ENCODE results near the gene C19orf25. TPM values are rescaled to one million over a fixed set of nuclear protein-coding genes. Genes with fewer than 3 reads are reported as not detected.

Gene C19orf25
- total and polyA plus RNA-seq, 9 of the 15 experiments (the other 6 are each of a cell fraction or from before 2014, with no cell fraction given), result 0.79 to 96.0 (median 36.1) TPM

- TF ChIP-seq PHB2 (IDR thresholded peaks at IDR 0.05; ENCODE audit: low read depth) (no peak), BRD9 (IDR thresholded peaks at IDR 0.05; ENCODE audit: low read depth, partially characterized antibody) (no peak), CTBP1 (IDR thresholded peaks at IDR 0.05; ENCODE audit: borderline replicate concordance) (peak; percentile 62; the same call in 1 of the 2 replicates), ZNF140 (CRISPR knock-in tag; IDR thresholded peaks at IDR 0.05) (no peak), ZBTB26 (CRISPR knock-in tag; IDR thresholded peaks at IDR 0.05) (peak; percentile 68; the same call in 1 of the 2 replicates), ZNF280B (CRISPR knock-in tag; IDR thresholded peaks at IDR 0.05) (no peak), POLR2A (conservative IDR thresholded peaks at IDR 0.05) (peak; percentile 60; the same call in 1 of the 2 replicates), ELF2 (CRISPR knock-in tag; IDR thresholded peaks at IDR 0.05) (no peak), USF2 (CRISPR knock-in tag; IDR thresholded peaks at IDR 0.05) (no peak), ARID4B (CRISPR knock-in tag; IDR thresholded peaks at IDR 0.05) (no peak), L3MBTL2 (IDR thresholded peaks at IDR 0.05) (peak; percentile 87), ZNF785 (CRISPR knock-in tag; IDR thresholded peaks at IDR 0.05) (no peak), ARID2 (IDR thresholded peaks at IDR 0.05) (no peak), KDM4B (IDR thresholded peaks at IDR 0.05; ENCODE audit: borderline replicate concordance in 2 of 2, low read depth in 1 of 2) (no peak), SP2 (IDR thresholded peaks at IDR 0.05; ENCODE audit: extremely low read depth, low read depth, low read length, poor library complexity, severe bottlenecking) (no peak), ZNF280A (IDR thresholded peaks at IDR 0.05; ENCODE audit: low read depth, partially characterized antibody) (no peak), BCL6 (CRISPR knock-in tag; IDR thresholded peaks at IDR 0.05) (no peak), FIP1L1 (IDR thresholded peaks at IDR 0.05; ENCODE audit: low read depth, low read length, poor library complexity, severe bottlenecking) (no peak)
Observed at GRCh38 chr19:1455336-1456120, 23.5 kb downstream of the C19orf25 start (continued).

Data from K562 (cell line).